Measurements from ENCODE around the gene ACTR8. TPM values are rescaled to one million over a fixed set of nuclear protein-coding genes. Genes with fewer than 3 reads are reported as not detected.

Gene ACTR8
- total and polyA plus RNA-seq, 2 of the 13 experiments (the other 11 are each of a cell fraction or from before 2014, with no cell fraction given) = 15.5 to 29.0 TPM

DNA sequence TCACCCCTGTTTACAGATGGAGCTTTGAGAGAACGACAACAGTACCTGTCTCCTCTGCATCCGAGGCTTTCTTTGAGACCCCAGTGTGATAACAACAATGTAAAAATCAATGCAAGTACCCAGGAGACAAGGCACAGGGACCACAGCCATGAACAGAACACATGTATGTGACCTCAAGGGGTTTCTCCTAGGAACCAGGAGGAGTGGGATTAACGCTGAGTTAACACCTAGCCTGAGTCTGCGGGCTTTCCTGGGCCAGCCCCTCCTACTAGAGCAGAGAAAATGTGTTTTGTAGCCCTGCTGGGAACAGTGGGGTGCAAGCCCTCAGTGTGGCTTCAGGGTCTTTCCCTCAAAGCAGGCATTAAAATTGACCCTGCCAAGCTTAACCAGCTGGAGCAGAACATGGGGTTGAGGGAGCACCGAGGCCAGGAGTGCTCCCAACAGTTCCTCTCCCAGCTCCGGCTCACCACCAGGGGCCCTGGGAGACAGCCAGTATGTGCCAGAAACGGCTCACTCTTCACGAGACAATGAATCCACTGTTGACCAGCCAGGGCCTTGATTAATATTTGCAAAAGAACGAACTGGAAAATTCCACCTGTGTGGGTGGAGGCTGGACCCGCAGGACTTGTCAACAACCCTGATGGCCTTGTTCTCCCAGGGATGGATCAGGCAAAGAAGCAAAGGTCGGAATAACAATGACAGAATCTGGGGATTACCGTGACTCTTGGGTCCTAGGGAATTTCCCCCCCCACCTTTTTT, 39.3 kb downstream of the ACTR8 start (continued):
- TF ChIP-seq, protein P1, sequence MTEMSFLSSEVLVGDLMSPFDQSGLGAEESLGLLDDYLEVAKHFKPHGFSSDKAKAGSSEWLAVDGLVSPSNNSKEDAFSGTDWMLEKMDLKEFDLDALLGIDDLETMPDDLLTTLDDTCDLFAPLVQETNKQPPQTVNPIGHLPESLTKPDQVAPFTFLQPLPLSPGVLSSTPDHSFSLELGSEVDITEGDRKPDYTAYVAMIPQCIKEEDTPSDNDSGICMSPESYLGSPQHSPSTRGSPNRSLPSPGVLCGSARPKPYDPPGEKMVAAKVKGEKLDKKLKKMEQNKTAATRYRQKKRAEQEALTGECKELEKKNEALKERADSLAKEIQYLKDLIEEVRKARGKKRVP (CRISPR knock-in tag; IDR thresholded peaks at IDR 0.05) = 0 out of 4 replicates have a peak, but pooled peaks of 1 of the 2 experiments have one; percentile 4
- TF ChIP-seq ZC3H4 (CRISPR knock-in tag; IDR thresholded peaks at IDR 0.05; ENCODE audit: borderline replicate concordance) (peak; percentile 78; the same call in 1 of the 2 replicates), ZNF761 (CRISPR knock-in tag; conservative IDR thresholded peaks at IDR 0.05) (no peak), SP1 (IDR thresholded peaks at IDR 0.05) (no peak), SP1 (CRISPR knock-in tag; IDR thresholded peaks at IDR 0.05) (no peak), ZNF180 (CRISPR knock-in tag; IDR thresholded peaks at IDR 0.05; ENCODE audit: borderline replicate concordance, low read depth) (0 out of 2 replicates have a peak, but pooled peaks have one; percentile 29), MYC (CRISPR knock-in tag; IDR thresholded peaks at IDR 0.05; ENCODE audit: borderline replicate concordance) (peak; percentile 57; the same call in 1 of the 2 replicates), ZNF451 (CRISPR knock-in tag; IDR thresholded peaks at IDR 0.05) (no peak; the same call in 1 of the 2 replicates), PHF5A (CRISPR knock-in tag; IDR thresholded peaks at IDR 0.05; ENCODE audit: low read depth, unreplicated experiment) (no peak), ZKSCAN5 (CRISPR knock-in tag; IDR thresholded peaks at IDR 0.05) (no peak), MAFF (IDR thresholded peaks at IDR 0.05; ENCODE audit: low read depth, low read length) (no peak), ZMYM3 (CRISPR knock-in tag; IDR thresholded peaks at IDR 0.05) (no peak; the same call in 1 of the 2 replicates), KLF11 (CRISPR knock-in tag; IDR thresholded peaks at IDR 0.05) (no peak), NONO (IDR thresholded peaks at IDR 0.05) (no peak), NONO (CRISPR knock-in tag; conservative IDR thresholded peaks at IDR 0.05) (peak; percentile 88), KDM5A (IDR thresholded peaks at IDR 0.05; ENCODE audit: borderline replicate concordance, low read length) (no peak), KDM4B (CRISPR knock-in tag; IDR thresholded peaks at IDR 0.05) (peak; percentile 51; the same call in 1 of the 2 replicates), ZNF775 (CRISPR knock-in tag; IDR thresholded peaks at IDR 0.05; ENCODE audit: borderline replicate concordance) (no peak), ZNF432 (CRISPR knock-in tag; IDR thresholded peaks at IDR 0.05; ENCODE audit: borderline replicate concordance) (no peak), RBM39 (IDR thresholded peaks at IDR 0.05; ENCODE audit: low read depth, low read length, poor library complexity, severe bottlenecking) (no peak), FOXK2 (IDR thresholded peaks at IDR 0.05) (peak; percentile 97)
- TF ChIP-seq, protein P2, sequence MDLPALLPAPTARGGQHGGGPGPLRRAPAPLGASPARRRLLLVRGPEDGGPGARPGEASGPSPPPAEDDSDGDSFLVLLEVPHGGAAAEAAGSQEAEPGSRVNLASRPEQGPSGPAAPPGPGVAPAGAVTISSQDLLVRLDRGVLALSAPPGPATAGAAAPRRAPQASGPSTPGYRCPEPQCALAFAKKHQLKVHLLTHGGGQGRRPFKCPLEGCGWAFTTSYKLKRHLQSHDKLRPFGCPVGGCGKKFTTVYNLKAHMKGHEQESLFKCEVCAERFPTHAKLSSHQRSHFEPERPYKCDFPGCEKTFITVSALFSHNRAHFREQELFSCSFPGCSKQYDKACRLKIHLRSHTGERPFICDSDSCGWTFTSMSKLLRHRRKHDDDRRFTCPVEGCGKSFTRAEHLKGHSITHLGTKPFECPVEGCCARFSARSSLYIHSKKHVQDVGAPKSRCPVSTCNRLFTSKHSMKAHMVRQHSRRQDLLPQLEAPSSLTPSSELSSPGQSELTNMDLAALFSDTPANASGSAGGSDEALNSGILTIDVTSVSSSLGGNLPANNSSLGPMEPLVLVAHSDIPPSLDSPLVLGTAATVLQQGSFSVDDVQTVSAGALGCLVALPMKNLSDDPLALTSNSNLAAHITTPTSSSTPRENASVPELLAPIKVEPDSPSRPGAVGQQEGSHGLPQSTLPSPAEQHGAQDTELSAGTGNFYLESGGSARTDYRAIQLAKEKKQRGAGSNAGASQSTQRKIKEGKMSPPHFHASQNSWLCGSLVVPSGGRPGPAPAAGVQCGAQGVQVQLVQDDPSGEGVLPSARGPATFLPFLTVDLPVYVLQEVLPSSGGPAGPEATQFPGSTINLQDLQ (CRISPR knock-in tag; IDR thresholded peaks at IDR 0.05) = peak; percentile 27; the same call in 1 of the 2 replicates
- TF ChIP-seq, protein P3, sequence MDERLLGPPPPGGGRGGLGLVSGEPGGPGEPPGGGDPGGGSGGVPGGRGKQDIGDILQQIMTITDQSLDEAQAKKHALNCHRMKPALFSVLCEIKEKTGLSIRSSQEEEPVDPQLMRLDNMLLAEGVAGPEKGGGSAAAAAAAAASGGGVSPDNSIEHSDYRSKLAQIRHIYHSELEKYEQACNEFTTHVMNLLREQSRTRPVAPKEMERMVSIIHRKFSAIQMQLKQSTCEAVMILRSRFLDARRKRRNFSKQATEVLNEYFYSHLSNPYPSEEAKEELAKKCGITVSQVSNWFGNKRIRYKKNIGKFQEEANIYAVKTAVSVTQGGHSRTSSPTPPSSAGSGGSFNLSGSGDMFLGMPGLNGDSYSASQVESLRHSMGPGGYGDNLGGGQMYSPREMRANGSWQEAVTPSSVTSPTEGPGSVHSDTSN (CRISPR knock-in tag; IDR thresholded peaks at IDR 0.05) = no peak
- TF ChIP-seq, protein P4, sequence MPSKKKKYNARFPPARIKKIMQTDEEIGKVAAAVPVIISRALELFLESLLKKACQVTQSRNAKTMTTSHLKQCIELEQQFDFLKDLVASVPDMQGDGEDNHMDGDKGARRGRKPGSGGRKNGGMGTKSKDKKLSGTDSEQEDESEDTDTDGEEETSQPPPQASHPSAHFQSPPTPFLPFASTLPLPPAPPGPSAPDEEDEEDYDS (CRISPR knock-in tag; IDR thresholded peaks at IDR 0.05) = peak; percentile 53; the same call in 1 of the 2 replicates
- TF ChIP-seq, protein P5, sequence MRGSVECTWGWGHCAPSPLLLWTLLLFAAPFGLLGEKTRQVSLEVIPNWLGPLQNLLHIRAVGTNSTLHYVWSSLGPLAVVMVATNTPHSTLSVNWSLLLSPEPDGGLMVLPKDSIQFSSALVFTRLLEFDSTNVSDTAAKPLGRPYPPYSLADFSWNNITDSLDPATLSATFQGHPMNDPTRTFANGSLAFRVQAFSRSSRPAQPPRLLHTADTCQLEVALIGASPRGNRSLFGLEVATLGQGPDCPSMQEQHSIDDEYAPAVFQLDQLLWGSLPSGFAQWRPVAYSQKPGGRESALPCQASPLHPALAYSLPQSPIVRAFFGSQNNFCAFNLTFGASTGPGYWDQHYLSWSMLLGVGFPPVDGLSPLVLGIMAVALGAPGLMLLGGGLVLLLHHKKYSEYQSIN (CRISPR knock-in tag; IDR thresholded peaks at IDR 0.05; ENCODE audit: borderline replicate concordance) = no peak

Measured in HepG2 (cell line).